ENCODE data around the gene B3GAT1. TPM values are rescaled to one million over a fixed set of nuclear protein-coding genes. Genes with fewer than 3 reads are reported as not detected.

The B3GAT1 gene
- total and polyA plus RNA-seq, 2 experiments from 2014 or later, result 4.8 to 28.3 TPM

DNA sequence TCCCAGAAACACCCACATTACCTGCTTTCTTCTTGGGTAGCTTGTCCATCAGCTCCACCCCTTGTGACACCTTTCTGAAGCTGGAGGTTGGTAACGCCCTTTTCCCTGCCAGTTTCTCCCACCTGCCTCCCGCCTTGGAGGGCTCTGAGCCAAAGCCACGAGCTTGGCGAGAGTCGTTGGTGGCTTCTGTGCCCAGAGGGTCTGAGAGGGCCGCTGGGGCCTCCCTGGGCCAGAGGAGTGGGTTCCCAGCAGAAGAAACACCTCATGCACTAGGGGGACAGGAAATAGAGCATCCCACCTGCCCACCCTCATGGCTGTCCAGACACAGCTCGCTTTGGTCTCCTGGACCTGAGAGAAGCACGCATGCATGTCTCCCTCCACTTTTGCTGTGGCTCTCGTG is 37.9 kb downstream of the B3GAT1 start:
- no peak for TF ChIP-seq ZNF331 (CRISPR knock-in tag; IDR thresholded peaks at IDR 0.05; ENCODE audit: low read depth)
- TF ChIP-seq POLR2AphosphoS5 (IDR thresholded peaks at IDR 0.05; ENCODE audit: low read depth), result no peak
- TF ChIP-seq ZNF114 (CRISPR knock-in tag; IDR thresholded peaks at IDR 0.05), result no peak
- TF ChIP-seq, protein P1, sequence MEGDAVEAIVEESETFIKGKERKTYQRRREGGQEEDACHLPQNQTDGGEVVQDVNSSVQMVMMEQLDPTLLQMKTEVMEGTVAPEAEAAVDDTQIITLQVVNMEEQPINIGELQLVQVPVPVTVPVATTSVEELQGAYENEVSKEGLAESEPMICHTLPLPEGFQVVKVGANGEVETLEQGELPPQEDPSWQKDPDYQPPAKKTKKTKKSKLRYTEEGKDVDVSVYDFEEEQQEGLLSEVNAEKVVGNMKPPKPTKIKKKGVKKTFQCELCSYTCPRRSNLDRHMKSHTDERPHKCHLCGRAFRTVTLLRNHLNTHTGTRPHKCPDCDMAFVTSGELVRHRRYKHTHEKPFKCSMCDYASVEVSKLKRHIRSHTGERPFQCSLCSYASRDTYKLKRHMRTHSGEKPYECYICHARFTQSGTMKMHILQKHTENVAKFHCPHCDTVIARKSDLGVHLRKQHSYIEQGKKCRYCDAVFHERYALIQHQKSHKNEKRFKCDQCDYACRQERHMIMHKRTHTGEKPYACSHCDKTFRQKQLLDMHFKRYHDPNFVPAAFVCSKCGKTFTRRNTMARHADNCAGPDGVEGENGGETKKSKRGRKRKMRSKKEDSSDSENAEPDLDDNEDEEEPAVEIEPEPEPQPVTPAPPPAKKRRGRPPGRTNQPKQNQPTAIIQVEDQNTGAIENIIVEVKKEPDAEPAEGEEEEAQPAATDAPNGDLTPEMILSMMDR (conservative IDR thresholded peaks at IDR 0.05; ENCODE audit: low read depth in 2 of 2), result no peak
- TF ChIP-seq EZH2phosphoT487 (IDR thresholded peaks at IDR 0.05; ENCODE audit: unreplicated experiment), result no peak
- Mint-ChIP-seq H3K4me3 (no peak overlapping the region), H3K4me1 (peaks cover 17% of the 10 kb centered on the region), H3K9me3 (no peaks in the 10 kb centered on the region), H3K27ac (no peak overlapping the region), H3K36me3 (ENCODE audit: low read depth) (peaks cover 13% of the 10 kb centered on the region; the same call in 2 of the 3 replicates), H3K27me3 (ENCODE audit: insufficient read depth, low read depth, poor library complexity) (peaks cover 4% of the 10 kb centered on the region)
- no peaks in the 10 kb centered on the region for H3K9me2 ChIP-seq (ENCODE audit: insufficient read depth)
- no peaks in the 10 kb centered on the region; the same call in 1 of the 2 replicates for H3K36me3 ChIP-seq (ENCODE audit: insufficient read depth)
- no peak overlapping the region for H2AFZ ChIP-seq
- H4K20me1 ChIP-seq (replicated peaks; ENCODE audit: insufficient read depth), result 0 out of 2 replicates have a peak, but pooled peaks cover 3% of the 10 kb centered on the region
- DNase-seq (ENCODE audit: low spot score) (no peak), ATAC-seq (no peak)
- no peaks in the 10 kb centered on the region for H3K79me2 ChIP-seq (replicated peaks; ENCODE audit: insufficient read depth)
- H3F3A ChIP-seq (replicated peaks; ENCODE audit: low read depth), result no peaks in the 10 kb centered on the region
- H3K4me1 ChIP-seq (ENCODE audit: insufficient read depth), result no peaks in the 10 kb centered on the region
- H3K4me3 ChIP-seq, result no peak overlapping the region
- no peak overlapping the region for H3K27ac ChIP-seq (ENCODE audit: low read depth)
- H3K27me3 ChIP-seq (ENCODE audit: insufficient read depth), result no peaks in the 10 kb centered on the region
- H3K4me2 ChIP-seq, result no peak overlapping the region

DNA sequence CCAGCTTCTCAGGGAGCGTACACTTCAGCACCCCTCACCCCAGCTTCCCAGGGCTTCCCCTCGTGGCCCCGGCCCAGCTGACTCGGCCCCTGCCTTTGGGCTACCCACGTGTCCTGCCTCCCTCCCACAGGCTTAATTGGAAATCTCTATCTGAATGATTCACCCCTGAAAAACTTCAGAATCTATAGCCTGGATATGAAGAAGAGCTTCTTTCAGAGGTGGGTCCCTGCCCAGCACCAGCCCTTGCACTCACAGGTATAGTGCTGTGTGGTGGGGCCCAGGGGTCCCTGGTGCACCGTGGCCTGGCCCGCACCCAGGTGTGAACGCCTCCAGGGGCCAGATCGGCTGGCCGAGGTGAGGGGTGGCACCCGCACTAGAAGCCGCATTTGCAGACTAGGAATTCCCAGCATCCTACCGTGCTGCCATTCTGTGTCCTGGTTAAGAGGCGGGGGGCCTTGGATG is 38.4 kb downstream of the B3GAT1 start:
- H3K4me3 ChIP-seq, result no peak overlapping the region
- no peak overlapping the region for H3K27ac Mint-ChIP-seq
- H3K4me1 Mint-ChIP-seq, result peaks cover 17% of the 10 kb centered on the region
- H3K4me1 ChIP-seq (ENCODE audit: insufficient read depth), result no peaks in the 10 kb centered on the region
- no peaks in the 10 kb centered on the region; the same call in 1 of the 2 replicates for H3K36me3 ChIP-seq (ENCODE audit: insufficient read depth)
- no peaks in the 10 kb centered on the region for H3K27me3 ChIP-seq (ENCODE audit: insufficient read depth)
- no peak for ATAC-seq
- H3K36me3 Mint-ChIP-seq (ENCODE audit: low read depth), result peaks cover 13% of the 10 kb centered on the region; the same call in 2 of the 3 replicates
- H3K4me2 ChIP-seq, result no peak overlapping the region
- H3F3A ChIP-seq (replicated peaks; ENCODE audit: low read depth), result no peaks in the 10 kb centered on the region
- H2AFZ ChIP-seq, result no peak overlapping the region
- no peaks in the 10 kb centered on the region for H3K79me2 ChIP-seq (replicated peaks; ENCODE audit: insufficient read depth)
- 0 out of 2 replicates have a peak, but pooled peaks cover under 1% of the 10 kb centered on the region for H4K20me1 ChIP-seq (replicated peaks; ENCODE audit: insufficient read depth)
- no peak overlapping the region for H3K4me3 Mint-ChIP-seq
- no peak for DNase-seq (ENCODE audit: low spot score)
- H3K27me3 Mint-ChIP-seq (ENCODE audit: insufficient read depth, low read depth, poor library complexity), result peaks cover 7% of the 10 kb centered on the region
- no peaks in the 10 kb centered on the region for H3K9me2 ChIP-seq (ENCODE audit: insufficient read depth)
- H3K27ac ChIP-seq (ENCODE audit: low read depth), result no peak overlapping the region
- H3K9me3 Mint-ChIP-seq, result no peaks in the 10 kb centered on the region
- no peak for TF ChIP-seq EZH2phosphoT487 (IDR thresholded peaks at IDR 0.05; ENCODE audit: unreplicated experiment)
- TF ChIP-seq EZH2 (IDR thresholded peaks at IDR 0.05; ENCODE audit: low read depth, unreplicated experiment), result no peak
- TF ChIP-seq STAT1 (IDR thresholded peaks at IDR 0.05; ENCODE audit: unreplicated experiment), result no peak
- TF ChIP-seq ZNF114 (CRISPR knock-in tag; IDR thresholded peaks at IDR 0.05), result no peak
- TF ChIP-seq ZNF331 (CRISPR knock-in tag; IDR thresholded peaks at IDR 0.05; ENCODE audit: low read depth), result no peak
- TF ChIP-seq POLR2AphosphoS5 (IDR thresholded peaks at IDR 0.05; ENCODE audit: low read depth), result no peak
- TF ChIP-seq, protein P2, sequence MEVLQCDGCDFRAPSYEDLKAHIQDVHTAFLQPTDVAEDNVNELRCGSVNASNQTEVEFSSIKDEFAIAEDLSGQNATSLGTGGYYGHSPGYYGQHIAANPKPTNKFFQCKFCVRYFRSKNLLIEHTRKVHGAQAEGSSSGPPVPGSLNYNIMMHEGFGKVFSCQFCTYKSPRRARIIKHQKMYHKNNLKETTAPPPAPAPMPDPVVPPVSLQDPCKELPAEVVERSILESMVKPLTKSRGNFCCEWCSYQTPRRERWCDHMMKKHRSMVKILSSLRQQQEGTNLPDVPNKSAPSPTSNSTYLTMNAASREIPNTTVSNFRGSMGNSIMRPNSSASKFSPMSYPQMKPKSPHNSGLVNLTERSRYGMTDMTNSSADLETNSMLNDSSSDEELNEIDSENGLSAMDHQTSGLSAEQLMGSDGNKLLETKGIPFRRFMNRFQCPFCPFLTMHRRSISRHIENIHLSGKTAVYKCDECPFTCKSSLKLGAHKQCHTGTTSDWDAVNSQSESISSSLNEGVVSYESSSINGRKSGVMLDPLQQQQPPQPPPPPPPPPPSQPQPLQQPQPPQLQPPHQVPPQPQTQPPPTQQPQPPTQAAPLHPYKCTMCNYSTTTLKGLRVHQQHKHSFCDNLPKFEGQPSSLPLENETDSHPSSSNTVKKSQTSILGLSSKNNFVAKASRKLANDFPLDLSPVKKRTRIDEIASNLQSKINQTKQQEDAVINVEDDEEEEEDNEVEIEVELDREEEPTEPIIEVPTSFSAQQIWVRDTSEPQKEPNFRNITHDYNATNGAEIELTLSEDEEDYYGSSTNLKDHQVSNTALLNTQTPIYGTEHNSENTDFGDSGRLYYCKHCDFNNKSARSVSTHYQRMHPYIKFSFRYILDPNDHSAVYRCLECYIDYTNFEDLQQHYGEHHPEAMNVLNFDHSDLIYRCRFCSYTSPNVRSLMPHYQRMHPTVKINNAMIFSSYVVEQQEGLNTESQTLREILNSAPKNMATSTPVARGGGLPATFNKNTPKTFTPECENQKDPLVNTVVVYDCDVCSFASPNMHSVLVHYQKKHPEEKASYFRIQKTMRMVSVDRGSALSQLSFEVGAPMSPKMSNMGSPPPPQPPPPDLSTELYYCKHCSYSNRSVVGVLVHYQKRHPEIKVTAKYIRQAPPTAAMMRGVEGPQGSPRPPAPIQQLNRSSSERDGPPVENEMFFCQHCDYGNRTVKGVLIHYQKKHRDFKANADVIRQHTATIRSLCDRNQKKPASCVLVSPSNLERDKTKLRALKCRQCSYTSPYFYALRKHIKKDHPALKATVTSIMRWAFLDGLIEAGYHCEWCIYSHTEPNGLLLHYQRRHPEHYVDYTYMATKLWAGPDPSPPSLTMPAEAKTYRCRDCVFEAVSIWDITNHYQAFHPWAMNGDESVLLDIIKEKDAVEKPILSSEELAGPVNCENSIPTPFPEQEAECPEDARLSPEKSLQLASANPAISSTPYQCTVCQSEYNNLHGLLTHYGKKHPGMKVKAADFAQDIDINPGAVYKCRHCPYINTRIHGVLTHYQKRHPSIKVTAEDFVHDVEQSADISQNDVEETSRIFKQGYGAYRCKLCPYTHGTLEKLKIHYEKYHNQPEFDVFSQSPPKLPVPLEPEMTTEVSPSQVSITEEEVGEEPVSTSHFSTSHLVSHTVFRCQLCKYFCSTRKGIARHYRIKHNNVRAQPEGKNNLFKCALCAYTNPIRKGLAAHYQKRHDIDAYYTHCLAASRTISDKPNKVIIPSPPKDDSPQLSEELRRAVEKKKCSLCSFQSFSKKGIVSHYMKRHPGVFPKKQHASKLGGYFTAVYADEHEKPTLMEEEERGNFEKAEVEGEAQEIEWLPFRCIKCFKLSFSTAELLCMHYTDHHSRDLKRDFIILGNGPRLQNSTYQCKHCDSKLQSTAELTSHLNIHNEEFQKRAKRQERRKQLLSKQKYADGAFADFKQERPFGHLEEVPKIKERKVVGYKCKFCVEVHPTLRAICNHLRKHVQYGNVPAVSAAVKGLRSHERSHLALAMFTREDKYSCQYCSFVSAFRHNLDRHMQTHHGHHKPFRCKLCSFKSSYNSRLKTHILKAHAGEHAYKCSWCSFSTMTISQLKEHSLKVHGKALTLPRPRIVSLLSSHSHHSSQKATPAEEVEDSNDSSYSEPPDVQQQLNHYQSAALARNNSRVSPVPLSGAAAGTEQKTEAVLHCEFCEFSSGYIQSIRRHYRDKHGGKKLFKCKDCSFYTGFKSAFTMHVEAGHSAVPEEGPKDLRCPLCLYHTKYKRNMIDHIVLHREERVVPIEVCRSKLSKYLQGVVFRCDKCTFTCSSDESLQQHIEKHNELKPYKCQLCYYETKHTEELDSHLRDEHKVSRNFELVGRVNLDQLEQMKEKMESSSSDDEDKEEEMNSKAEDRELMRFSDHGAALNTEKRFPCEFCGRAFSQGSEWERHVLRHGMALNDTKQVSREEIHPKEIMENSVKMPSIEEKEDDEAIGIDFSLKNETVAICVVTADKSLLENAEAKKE (CRISPR knock-in tag; IDR thresholded peaks at IDR 0.05), result no peak
- no peak for TF ChIP-seq NANOG (IDR thresholded peaks at IDR 0.05; ENCODE audit: borderline replicate concordance)
- TF ChIP-seq, protein P3, sequence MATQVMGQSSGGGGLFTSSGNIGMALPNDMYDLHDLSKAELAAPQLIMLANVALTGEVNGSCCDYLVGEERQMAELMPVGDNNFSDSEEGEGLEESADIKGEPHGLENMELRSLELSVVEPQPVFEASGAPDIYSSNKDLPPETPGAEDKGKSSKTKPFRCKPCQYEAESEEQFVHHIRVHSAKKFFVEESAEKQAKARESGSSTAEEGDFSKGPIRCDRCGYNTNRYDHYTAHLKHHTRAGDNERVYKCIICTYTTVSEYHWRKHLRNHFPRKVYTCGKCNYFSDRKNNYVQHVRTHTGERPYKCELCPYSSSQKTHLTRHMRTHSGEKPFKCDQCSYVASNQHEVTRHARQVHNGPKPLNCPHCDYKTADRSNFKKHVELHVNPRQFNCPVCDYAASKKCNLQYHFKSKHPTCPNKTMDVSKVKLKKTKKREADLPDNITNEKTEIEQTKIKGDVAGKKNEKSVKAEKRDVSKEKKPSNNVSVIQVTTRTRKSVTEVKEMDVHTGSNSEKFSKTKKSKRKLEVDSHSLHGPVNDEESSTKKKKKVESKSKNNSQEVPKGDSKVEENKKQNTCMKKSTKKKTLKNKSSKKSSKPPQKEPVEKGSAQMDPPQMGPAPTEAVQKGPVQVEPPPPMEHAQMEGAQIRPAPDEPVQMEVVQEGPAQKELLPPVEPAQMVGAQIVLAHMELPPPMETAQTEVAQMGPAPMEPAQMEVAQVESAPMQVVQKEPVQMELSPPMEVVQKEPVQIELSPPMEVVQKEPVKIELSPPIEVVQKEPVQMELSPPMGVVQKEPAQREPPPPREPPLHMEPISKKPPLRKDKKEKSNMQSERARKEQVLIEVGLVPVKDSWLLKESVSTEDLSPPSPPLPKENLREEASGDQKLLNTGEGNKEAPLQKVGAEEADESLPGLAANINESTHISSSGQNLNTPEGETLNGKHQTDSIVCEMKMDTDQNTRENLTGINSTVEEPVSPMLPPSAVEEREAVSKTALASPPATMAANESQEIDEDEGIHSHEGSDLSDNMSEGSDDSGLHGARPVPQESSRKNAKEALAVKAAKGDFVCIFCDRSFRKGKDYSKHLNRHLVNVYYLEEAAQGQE (IDR thresholded peaks at IDR 0.05; ENCODE audit: unreplicated experiment), result no peak
